Hepatocyte (in vitro differentiated cells): Measurements from ENCODE around the gene TM4SF1.

Source experiments
- EZH2phosphoT487 ChIP-seq: fragments of 200-600 bp; sonication (generic); IDR thresholded peaks from one replicate; pipeline ENCODE4 v1.6.1; 2018; ENCODE audit warnings: antibody characterized with exemption, mild to moderate bottlenecking, low read depth, moderate library complexity; ENCODE audit not compliant: unreplicated experiment, severe bottlenecking
- TF ChIP-seq, protein P1 (sequence below): fragments of 200-600 bp; sonication (generic); IDR thresholded peaks from 2 replicates; pipeline ENCODE4 v1.5.1; 2016; ENCODE audit warnings: antibody characterized with exemption, mild to moderate bottlenecking; ENCODE audit not compliant: poor library complexity

DNA sequence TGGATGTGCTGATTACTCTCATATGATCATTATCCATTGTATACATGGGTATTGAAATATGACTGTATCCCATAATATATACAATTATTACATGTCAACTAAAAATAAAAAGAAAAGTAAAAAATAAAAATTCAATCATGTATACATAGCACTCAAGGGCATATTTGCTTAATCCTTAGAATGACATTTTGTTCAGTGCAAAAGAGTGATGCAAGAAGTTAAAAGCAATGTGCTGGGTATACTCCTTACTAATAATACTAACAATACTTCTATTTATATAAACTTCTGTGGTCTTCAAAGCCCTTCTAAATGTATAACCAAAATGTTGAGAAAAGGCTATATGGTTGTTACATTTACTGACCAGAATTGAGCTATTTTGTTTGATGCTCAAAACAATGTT lies 23.2 kb upstream of the TM4SF1 start:
- TF ChIP-seq, protein P1, sequence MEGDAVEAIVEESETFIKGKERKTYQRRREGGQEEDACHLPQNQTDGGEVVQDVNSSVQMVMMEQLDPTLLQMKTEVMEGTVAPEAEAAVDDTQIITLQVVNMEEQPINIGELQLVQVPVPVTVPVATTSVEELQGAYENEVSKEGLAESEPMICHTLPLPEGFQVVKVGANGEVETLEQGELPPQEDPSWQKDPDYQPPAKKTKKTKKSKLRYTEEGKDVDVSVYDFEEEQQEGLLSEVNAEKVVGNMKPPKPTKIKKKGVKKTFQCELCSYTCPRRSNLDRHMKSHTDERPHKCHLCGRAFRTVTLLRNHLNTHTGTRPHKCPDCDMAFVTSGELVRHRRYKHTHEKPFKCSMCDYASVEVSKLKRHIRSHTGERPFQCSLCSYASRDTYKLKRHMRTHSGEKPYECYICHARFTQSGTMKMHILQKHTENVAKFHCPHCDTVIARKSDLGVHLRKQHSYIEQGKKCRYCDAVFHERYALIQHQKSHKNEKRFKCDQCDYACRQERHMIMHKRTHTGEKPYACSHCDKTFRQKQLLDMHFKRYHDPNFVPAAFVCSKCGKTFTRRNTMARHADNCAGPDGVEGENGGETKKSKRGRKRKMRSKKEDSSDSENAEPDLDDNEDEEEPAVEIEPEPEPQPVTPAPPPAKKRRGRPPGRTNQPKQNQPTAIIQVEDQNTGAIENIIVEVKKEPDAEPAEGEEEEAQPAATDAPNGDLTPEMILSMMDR = no peak
- TF ChIP-seq EZH2phosphoT487 = no peak
